ENCODE data around the gene CBY1. TPM values are rescaled to one million over a fixed set of nuclear protein-coding genes. Genes with fewer than 3 reads are reported as not detected.

Gene CBY1
- total and polyA plus RNA-seq, 9 of the 15 experiments (the other 6 are each of a cell fraction or from before 2014, with no cell fraction given), result 5.7 to 19.7 (median 10.8) TPM

DNA sequence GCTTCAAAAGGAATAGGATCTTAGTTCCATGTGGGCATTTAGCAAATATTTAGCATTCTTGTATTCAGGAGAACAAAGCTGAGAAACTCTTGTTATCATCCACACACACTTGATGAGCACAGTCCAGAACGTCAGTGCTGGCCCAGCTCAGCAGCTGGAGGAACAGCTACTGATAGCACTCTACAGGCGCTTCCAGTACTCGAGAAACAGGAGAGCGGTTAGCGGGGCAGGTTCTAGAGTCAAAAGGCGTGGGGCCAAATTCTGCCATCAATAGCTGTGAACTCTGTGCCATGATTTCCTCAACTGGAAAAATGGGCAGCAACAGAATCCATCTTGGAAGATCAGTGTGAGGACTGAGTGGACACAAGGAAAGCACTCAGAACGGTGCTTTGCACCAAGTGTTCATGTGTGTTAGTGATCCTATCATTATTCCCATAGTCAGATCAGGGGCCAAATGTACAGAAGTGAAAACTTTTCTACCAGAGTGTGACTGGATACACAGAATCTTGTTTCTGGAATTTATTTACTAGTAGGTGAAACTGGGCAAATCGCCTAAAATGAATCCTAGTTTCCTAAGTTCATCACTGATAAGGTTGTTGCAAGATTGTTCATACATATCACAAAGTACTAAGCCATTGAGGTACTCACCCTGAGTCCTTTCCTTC, 41.1 kb downstream of the CBY1 start:
- H3K9ac ChIP-seq (ENCODE audit: insufficient read depth in 1 of 2, low read depth in 2 of 2, low read length in 2 of 2), result peak overlapping the region; percentile 26 to 57; a peak in 3 of 4 replicates
- intact Hi-C loops (cut with micrococcal nuclease) (no loop called here), in situ Hi-C loops (cut with MboI) (no loop called here)
- under 1% methylated on average over 8 of the region's 8 CpGs for WGBS (ENCODE audit: insufficient coverage, low coverage, missing lambda C conversion rate)
- no peaks in the 10 kb centered on the region; the same call in 1 of the 2 replicates for H4K20me1 ChIP-seq (replicated peaks; ENCODE audit: control insufficient read depth, insufficient read depth, low read length)
- H3K4me3 ChIP-seq, result peak overlapping the region; percentile 89
- peak overlapping the region; percentile 83 for H3K4me2 ChIP-seq (ENCODE audit: insufficient read depth, low read length)
- H3K36me3 ChIP-seq (ENCODE audit: control insufficient read depth, insufficient read depth, low read length), result peaks cover 45% of the 10 kb centered on the region
- FAIRE-seq, result peak; percentile 63
- H3K9me1 ChIP-seq (ENCODE audit: control insufficient read depth, insufficient read depth, low read length), result peaks cover 3% of the 10 kb centered on the region
- peak overlapping the region; percentile 50; the same call in 2 of the 3 replicates for H3K27ac ChIP-seq (ENCODE audit: extremely low read depth, low read depth, low read length)
- peak; percentile 58 for ATAC-seq
- no TSS peak for BruUV-seq (replicated peaks)
- no peak overlapping the region for H2AFZ ChIP-seq (ENCODE audit: low read depth, low read length)
- H3K27me3 ChIP-seq (ENCODE audit: control insufficient read depth in 2 of 2, insufficient read depth in 2 of 2, low read length in 2 of 2), result no peaks in the 10 kb centered on the region
- CTCF ChIA-PET (ENCODE audit: low intra/inter-chr PET ratio), result no interaction called here
- peaks cover 80% of the 10 kb centered on the region for H3K79me2 ChIP-seq (ENCODE audit: control insufficient read depth, insufficient read depth, low read length)
- POLR2A ChIA-PET, result interaction anchor here (0.5 to 3.2 kb wide), 8 partner anchors 9 to 223 kb away, joined by 3 to 12 read pairs (median 4); partner anchors contain the start of gene TOMM22
- H3K4me1 ChIP-seq (replicated peaks in 1 of 2; ENCODE audit: control insufficient read depth in 2 of 2, insufficient read depth in 2 of 2, low read length in 2 of 2), result peaks cover 38 to 45% of the 10 kb centered on the region in 2 experiments; a peak in 4 of 5 replicates
- no peaks in the 10 kb centered on the region for H3K9me3 ChIP-seq (replicated peaks; ENCODE audit: control insufficient read depth, insufficient read depth, low read depth, low read length)
- DNase-seq (ENCODE audit: extremely low read depth in 1 of 4, low spot score in 3 of 4), result peak in 2 of 4 experiments; percentile 39 to 73
- TF ChIP-seq, protein P1, sequence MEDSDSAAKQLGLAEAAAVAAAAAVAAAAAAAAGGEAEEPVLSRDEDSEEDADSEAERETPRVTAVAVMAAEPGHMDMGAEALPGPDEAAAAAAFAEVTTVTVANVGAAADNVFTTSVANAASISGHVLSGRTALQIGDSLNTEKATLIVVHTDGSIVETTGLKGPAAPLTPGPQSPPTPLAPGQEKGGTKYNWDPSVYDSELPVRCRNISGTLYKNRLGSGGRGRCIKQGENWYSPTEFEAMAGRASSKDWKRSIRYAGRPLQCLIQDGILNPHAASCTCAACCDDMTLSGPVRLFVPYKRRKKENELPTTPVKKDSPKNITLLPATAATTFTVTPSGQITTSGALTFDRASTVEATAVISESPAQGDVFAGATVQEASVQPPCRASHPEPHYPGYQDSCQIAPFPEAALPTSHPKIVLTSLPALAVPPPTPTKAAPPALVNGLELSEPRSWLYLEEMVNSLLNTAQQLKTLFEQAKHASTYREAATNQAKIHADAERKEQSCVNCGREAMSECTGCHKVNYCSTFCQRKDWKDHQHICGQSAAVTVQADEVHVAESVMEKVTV (CRISPR knock-in tag; IDR thresholded peaks at IDR 0.05), result no peak
- TF ChIP-seq TCF3 (CRISPR knock-in tag; IDR thresholded peaks at IDR 0.05) (peak; percentile 57), ILF3 (IDR thresholded peaks at IDR 0.05; ENCODE audit: borderline replicate concordance) (no peak), CBFA2T3 (IDR thresholded peaks at IDR 0.05) (peak; percentile 61), CREM (IDR thresholded peaks at IDR 0.05; ENCODE audit: low read depth) (0 out of 2 replicates have a peak, but pooled peaks have one; percentile 41), CXXC5 (CRISPR knock-in tag; IDR thresholded peaks at IDR 0.05) (peak; percentile 32; the same call in 1 of the 2 replicates), RBBP5 (IDR thresholded peaks at IDR 0.05; ENCODE audit: borderline replicate concordance, insufficient read depth, low read length, poor library complexity, severe bottlenecking) (peak; percentile 39)
- TF ChIP-seq, protein P2, sequence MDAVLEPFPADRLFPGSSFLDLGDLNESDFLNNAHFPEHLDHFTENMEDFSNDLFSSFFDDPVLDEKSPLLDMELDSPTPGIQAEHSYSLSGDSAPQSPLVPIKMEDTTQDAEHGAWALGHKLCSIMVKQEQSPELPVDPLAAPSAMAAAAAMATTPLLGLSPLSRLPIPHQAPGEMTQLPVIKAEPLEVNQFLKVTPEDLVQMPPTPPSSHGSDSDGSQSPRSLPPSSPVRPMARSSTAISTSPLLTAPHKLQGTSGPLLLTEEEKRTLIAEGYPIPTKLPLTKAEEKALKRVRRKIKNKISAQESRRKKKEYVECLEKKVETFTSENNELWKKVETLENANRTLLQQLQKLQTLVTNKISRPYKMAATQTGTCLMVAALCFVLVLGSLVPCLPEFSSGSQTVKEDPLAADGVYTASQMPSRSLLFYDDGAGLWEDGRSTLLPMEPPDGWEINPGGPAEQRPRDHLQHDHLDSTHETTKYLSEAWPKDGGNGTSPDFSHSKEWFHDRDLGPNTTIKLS (IDR thresholded peaks at IDR 0.05; ENCODE audit: borderline replicate concordance, low read depth), result peak; percentile 80; the same call in 1 of the 2 replicates
- TF ChIP-seq, protein P3, sequence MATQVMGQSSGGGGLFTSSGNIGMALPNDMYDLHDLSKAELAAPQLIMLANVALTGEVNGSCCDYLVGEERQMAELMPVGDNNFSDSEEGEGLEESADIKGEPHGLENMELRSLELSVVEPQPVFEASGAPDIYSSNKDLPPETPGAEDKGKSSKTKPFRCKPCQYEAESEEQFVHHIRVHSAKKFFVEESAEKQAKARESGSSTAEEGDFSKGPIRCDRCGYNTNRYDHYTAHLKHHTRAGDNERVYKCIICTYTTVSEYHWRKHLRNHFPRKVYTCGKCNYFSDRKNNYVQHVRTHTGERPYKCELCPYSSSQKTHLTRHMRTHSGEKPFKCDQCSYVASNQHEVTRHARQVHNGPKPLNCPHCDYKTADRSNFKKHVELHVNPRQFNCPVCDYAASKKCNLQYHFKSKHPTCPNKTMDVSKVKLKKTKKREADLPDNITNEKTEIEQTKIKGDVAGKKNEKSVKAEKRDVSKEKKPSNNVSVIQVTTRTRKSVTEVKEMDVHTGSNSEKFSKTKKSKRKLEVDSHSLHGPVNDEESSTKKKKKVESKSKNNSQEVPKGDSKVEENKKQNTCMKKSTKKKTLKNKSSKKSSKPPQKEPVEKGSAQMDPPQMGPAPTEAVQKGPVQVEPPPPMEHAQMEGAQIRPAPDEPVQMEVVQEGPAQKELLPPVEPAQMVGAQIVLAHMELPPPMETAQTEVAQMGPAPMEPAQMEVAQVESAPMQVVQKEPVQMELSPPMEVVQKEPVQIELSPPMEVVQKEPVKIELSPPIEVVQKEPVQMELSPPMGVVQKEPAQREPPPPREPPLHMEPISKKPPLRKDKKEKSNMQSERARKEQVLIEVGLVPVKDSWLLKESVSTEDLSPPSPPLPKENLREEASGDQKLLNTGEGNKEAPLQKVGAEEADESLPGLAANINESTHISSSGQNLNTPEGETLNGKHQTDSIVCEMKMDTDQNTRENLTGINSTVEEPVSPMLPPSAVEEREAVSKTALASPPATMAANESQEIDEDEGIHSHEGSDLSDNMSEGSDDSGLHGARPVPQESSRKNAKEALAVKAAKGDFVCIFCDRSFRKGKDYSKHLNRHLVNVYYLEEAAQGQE (IDR thresholded peaks at IDR 0.05; ENCODE audit: borderline replicate concordance), result peak; percentile 27; the same call in 1 of the 2 replicates
- TF ChIP-seq, protein P3 (CRISPR knock-in tag; IDR thresholded peaks at IDR 0.05; ENCODE audit: low read depth), result no peak
